Activated CD4-positive, alpha-beta T cell treated with anti-CD3 and anti-CD28 coated beads for 1 hour (primary cell): ENCODE results near the gene C19orf38.
"Not testable (repeated sequence)": the region's sequence is repeated elsewhere in the genome, so short reads cannot be mapped to it uniquely, and the experiment has no call there.

ENCODE experiments used
- DNase-seq: peaks from one replicate; pipeline ENCODE4 v3.0.0-alpha.2; 2020

The C19orf38 gene

GRCh38 chr19:10823690-10824089 is 24.5 kb upstream of the C19orf38 start:
- no peak for DNase-seq

- DNase-seq, result no peak
Observed at GRCh38 chr19:10826231-10826630, 22.0 kb upstream of the C19orf38 start.

- no peak for DNase-seq
Observed at GRCh38 chr19:10826846-10827245, 21.4 kb upstream of the C19orf38 start.

- no peak for DNase-seq
Observed at GRCh38 chr19:10828981-10829821, 19.0 kb upstream of the C19orf38 start.

- DNase-seq, result no peak
Observed at GRCh38 chr19:10829967-10830366, 18.2 kb upstream of the C19orf38 start.

- DNase-seq, result no peak
Observed at GRCh38 chr19:10830370-10830769, 17.8 kb upstream of the C19orf38 start.

- no peak for DNase-seq
Observed at GRCh38 chr19:10830931-10831779, 17.1 kb upstream of the C19orf38 start.

- DNase-seq, result no peak
Observed at GRCh38 chr19:10831987-10832938, 16.0 kb upstream of the C19orf38 start.

- no peak for DNase-seq
Observed at GRCh38 chr19:10832939-10833296, 15.3 kb upstream of the C19orf38 start.

- no peak for DNase-seq
Observed at GRCh38 chr19:10835089-10835753, 13.0 kb upstream of the C19orf38 start.

- DNase-seq, result peak; percentile 87
Observed at GRCh38 chr19:10835754-10836478, 12.3 kb upstream of the C19orf38 start, which contains the start of gene TMED1. TMED1 (minus strand) TSS chr19:10836212; CDS start chr19:10836191, 21 bp downstream.

- DNase-seq, result peak; percentile 76
Observed at GRCh38 chr19:10836479-10837330, 11.5 kb upstream of the C19orf38 start.

GRCh38 chr19:10837649-10838048 is 10.6 kb upstream of the C19orf38 start:
- not testable (repeated sequence) for DNase-seq

GRCh38 chr19:10838377-10838776 is 9.8 kb upstream of the C19orf38 start:
- DNase-seq, result no peak

GRCh38 chr19:10839114-10840050 is 8.8 kb upstream of the C19orf38 start:
- DNase-seq, result no peak

- DNase-seq, result no peak
Observed at GRCh38 chr19:10842788-10843187, 5.4 kb upstream of the C19orf38 start.

GRCh38 chr19:10846500-10847202 is 1.6 kb upstream of the C19orf38 start:
- no peak for DNase-seq

GRCh38 chr19:10850631-10851030 is 2.4 kb downstream of the C19orf38 start:
- no peak for DNase-seq
